Body of pancreas (tissue), 4 donors: ENCODE results near the gene THPO.

Experiments
- CTCF ChIP-seq, 7 experiments: fragments of 450-650 bp in 4 of 7; fragments of 200-600 bp in 3 of 7; sonication (generic) in 3 of 7; IDR thresholded peaks; one replicate each; pipeline ENCODE4 v1.5.1; 2016 to 2019; ENCODE audit warnings: antibody characterized with exemption in 7 of 7
- POLR2A ChIP-seq, 3 donors: fragments of 450-650 bp; IDR thresholded peaks; one replicate each; pipeline ENCODE4 v1.6.1; 2016; ENCODE audit warnings: antibody characterized with exemption in 3 of 3, mild to moderate bottlenecking in 2 of 3

GRCh38 chr3:184389384-184389783, 11.4 kb upstream of the THPO start:
- TF ChIP-seq POLR2A (IDR thresholded peaks at IDR 0.05) (no peak), CTCF (IDR thresholded peaks at IDR 0.05) (no peak)
